Measurements from ENCODE around the gene CPN2.

The CPN2 gene

GRCh38 chr3:194293546-194294198 is 57.5 kb downstream of the CPN2 start:
- no peak for DNase-seq (ENCODE audit: low spot score)

GRCh38 chr3:194292331-194292730 is 58.8 kb downstream of the CPN2 start:
- DNase-seq (ENCODE audit: low spot score), result no peak
